WI38 (cell line): ENCODE results near the gene DISC1.
A peak's percentile ranks its signal among the peaks of the same experiment; 100 is the strongest.
"Not testable (repeated sequence)": the region's sequence is repeated elsewhere in the genome, so short reads cannot be mapped to it uniquely, and the experiment has no call there.

Experiments
- H3K4me3 ChIP-seq: 2 replicates; pipeline ENCODE4 v1.5.1; 2011; ENCODE audit warnings: low read depth, mild to moderate bottlenecking, control low read depth, low read length
- CTCF ChIP-seq: IDR thresholded peaks from 2 replicates; pipeline ENCODE4 v1.5.1; 2012; ENCODE audit warnings: low read depth, mild to moderate bottlenecking, control low read depth, low read length

DISC1 gene

GRCh38 chr1:231618609-231619256 lies 7.9 kb upstream of the DISC1 start:
- no peak overlapping the region for H3K4me3 ChIP-seq
- no peak for TF ChIP-seq CTCF

GRCh38 chr1:231619257-231619634 lies 7.3 kb upstream of the DISC1 start:
- TF ChIP-seq CTCF = no peak
- no peak overlapping the region for H3K4me3 ChIP-seq

GRCh38 chr1:231625042-231625441 lies 1.5 kb upstream of the DISC1 start:
- not testable (repeated sequence) for H3K4me3 ChIP-seq

- H3K4me3 ChIP-seq = peak overlapping the region; percentile 88
- TF ChIP-seq CTCF = no peak
These were observed 535 bp upstream of the DISC1 start for GRCh38 chr1:231625975-231626534.

GRCh38 chr1:231626951-231627614 lies 493 bp downstream of the DISC1 start:
- H3K4me3 ChIP-seq = peak overlapping the region; percentile 88
- TF ChIP-seq CTCF = no peak

- no peak overlapping the region for H3K4me3 ChIP-seq
- TF ChIP-seq CTCF = no peak
These were observed 1.8 kb downstream of the DISC1 start for GRCh38 chr1:231628207-231628876.

GRCh38 chr1:231629132-231629531 lies 2.5 kb downstream of the DISC1 start:
- TF ChIP-seq CTCF = no peak
- H3K4me3 ChIP-seq = no peak overlapping the region
